SK-N-SH (cell line): Measurements from ENCODE around the gene GNG12.

Source experiments
- CTCF ChIP-seq: fragments of 200-600 bp; sonication (generic); IDR thresholded peaks from 2 replicates; pipeline ENCODE4 v1.6.1; 2017; ENCODE audit warnings: antibody characterized with exemption, mild to moderate bottlenecking, moderate library complexity
- SIN3A ChIP-seq: IDR thresholded peaks from 2 replicates; pipeline ENCODE4 v1.6.1; 2012; ENCODE audit warnings: low read depth, mild to moderate bottlenecking, low read length, moderate library complexity, borderline replicate concordance

GRCh38 chr1:67811781-67812180 lies 21.5 kb downstream of the GNG12 start:
- TF ChIP-seq CTCF: no peak
- no peak for TF ChIP-seq SIN3A
